ENCODE results near the gene ZNF865.
A peak's percentile ranks its signal among the peaks of the same experiment; 100 is the strongest.

ZNF865 gene

GRCh38 chr19:55611983-55612645 lies 6.7 kb downstream of the ZNF865 start:
- peaks cover 42% of the 10 kb centered on the region for H3K4me1 Mint-ChIP-seq
- no peak overlapping the region for H3K4me3 Mint-ChIP-seq
- peak overlapping the region; percentile 55 for H3K27ac Mint-ChIP-seq
- H3K9me3 Mint-ChIP-seq, result no peaks in the 10 kb centered on the region
- no peaks in the 10 kb centered on the region for H3K27me3 Mint-ChIP-seq
- H3K36me3 Mint-ChIP-seq, result peaks cover 9% of the 10 kb centered on the region

- Mint-ChIP-seq H3K36me3 (peaks cover 12% of the 10 kb centered on the region), H3K27me3 (no peaks in the 10 kb centered on the region), H3K9me3 (no peaks in the 10 kb centered on the region), H3K27ac (no peak overlapping the region), H3K4me1 (peaks cover 32% of the 10 kb centered on the region), H3K4me3 (no peak overlapping the region)
These were observed 7.9 kb downstream of the ZNF865 start for GRCh38 chr19:55613396-55613795.

DNA sequence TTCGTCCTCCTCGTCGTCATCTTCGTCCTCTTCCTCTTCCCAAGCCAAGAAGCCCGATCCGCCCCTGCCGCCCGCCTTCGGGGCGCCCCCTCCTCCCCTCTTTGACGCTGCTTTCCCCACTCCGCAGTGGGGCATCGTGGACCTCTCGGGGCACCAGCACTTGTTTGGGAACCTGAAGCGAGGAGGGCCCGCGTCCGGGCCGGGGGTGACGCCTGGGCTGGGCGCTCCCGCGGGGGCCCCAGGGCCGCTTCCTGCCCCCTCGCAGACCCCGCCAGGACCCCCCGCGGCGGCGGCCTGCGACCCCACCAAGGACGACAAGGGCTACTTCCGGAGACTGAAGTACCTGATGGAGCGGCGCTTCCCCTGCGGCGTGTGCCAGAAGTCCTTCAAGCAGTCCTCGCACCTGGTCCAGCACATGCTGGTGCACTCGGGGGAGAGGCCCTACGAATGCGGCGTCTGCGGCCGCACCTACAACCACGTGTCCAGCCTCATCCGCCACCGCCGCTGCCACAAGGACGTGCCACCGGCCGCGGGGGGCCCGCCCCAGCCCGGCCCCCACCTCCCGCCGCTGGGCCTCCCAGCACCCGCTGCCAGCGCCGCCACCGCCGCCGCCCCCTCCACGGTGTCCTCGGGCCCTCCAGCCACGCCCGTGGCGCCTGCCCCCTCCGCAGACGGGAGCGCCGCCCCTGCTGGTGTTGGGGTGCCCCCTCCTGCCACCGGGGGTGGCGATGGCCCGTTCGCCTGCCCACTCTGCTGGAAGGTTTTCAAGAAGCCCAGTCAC lies 8.7 kb downstream of the ZNF865 start:
- H3K4me1 Mint-ChIP-seq, result peaks cover 27% of the 10 kb centered on the region
- H3K36me3 Mint-ChIP-seq, result peaks cover 10% of the 10 kb centered on the region
- no peaks in the 10 kb centered on the region for H3K9me3 Mint-ChIP-seq
- H3K27ac Mint-ChIP-seq, result no peak overlapping the region
- H3K4me3 Mint-ChIP-seq, result no peak overlapping the region
- no peaks in the 10 kb centered on the region for H3K27me3 Mint-ChIP-seq

- Mint-ChIP-seq H3K9me3 (no peaks in the 10 kb centered on the region), H3K4me1 (peaks cover 24% of the 10 kb centered on the region), H3K36me3 (peaks cover 9% of the 10 kb centered on the region), H3K27ac (no peak overlapping the region), H3K27me3 (no peaks in the 10 kb centered on the region), H3K4me3 (no peak overlapping the region)
These were observed 9.5 kb downstream of the ZNF865 start for GRCh38 chr19:55614711-55615542.

- no peaks in the 10 kb centered on the region for H3K9me3 Mint-ChIP-seq
- H3K4me1 Mint-ChIP-seq, result peaks cover 31% of the 10 kb centered on the region
- no peak overlapping the region for H3K27ac Mint-ChIP-seq
- no peak overlapping the region for H3K4me3 Mint-ChIP-seq
- peaks cover 8% of the 10 kb centered on the region for H3K36me3 Mint-ChIP-seq
- H3K27me3 Mint-ChIP-seq, result no peaks in the 10 kb centered on the region
These were observed 10.3 kb downstream of the ZNF865 start for GRCh38 chr19:55615543-55616394.

DNA sequence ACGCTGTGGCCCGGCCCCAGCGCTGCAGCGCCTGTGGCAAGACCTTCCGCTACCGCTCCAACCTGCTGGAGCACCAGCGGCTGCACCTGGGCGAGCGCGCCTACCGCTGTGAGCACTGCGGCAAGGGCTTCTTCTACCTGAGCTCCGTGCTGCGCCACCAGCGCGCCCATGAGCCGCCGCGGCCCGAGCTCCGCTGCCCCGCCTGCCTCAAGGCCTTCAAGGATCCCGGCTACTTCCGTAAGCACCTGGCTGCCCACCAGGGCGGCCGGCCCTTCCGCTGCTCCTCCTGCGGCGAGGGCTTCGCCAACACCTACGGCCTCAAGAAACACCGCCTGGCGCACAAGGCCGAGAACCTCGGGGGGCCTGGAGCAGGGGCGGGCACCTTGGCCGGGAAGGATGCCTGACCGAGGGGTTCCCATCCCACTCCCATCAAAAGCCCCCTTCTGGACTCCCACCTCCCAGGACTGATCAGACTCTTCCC lies 11.0 kb downstream of the ZNF865 start:
- Mint-ChIP-seq H3K4me1 (peaks cover 36% of the 10 kb centered on the region), H3K9me3 (no peaks in the 10 kb centered on the region), H3K27me3 (no peaks in the 10 kb centered on the region), H3K27ac (no peak overlapping the region), H3K36me3 (peaks cover 8% of the 10 kb centered on the region), H3K4me3 (no peak overlapping the region)

GRCh38 chr19:55617426-55617825 lies 12.0 kb downstream of the ZNF865 start:
- Mint-ChIP-seq H3K4me1 (peaks cover 26% of the 10 kb centered on the region), H3K36me3 (peaks cover 8% of the 10 kb centered on the region), H3K4me3 (no peak overlapping the region), H3K9me3 (no peaks in the 10 kb centered on the region), H3K27me3 (no peaks in the 10 kb centered on the region), H3K27ac (peak overlapping the region; percentile 55)

DNA sequence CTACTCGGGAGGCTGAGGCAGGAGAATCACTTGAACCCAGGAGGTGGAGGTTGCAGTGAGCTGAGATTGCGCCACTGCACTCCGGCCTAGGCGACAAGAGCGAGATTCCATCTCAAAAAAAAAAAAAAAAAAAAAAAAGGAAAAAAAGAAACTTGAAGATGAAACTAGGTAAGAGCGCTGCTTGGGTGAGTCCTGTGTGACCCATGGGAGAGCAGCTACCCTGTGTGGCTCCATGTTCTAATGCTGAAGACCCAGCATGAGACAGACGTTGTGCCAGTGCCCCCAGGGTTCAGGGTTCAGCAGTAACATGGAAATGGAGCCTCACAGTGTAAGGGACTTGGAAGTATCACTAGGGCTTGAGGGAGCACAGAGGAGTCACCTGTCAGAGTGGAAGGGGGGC lies 13.0 kb downstream of the ZNF865 start:
- Mint-ChIP-seq H3K4me3 (no peak overlapping the region), H3K4me1 (peaks cover 22% of the 10 kb centered on the region), H3K27me3 (no peaks in the 10 kb centered on the region), H3K9me3 (no peaks in the 10 kb centered on the region), H3K27ac (no peak overlapping the region), H3K36me3 (peaks cover 4% of the 10 kb centered on the region)

- no peak overlapping the region for H3K27ac Mint-ChIP-seq
These were observed 13.8 kb downstream of the ZNF865 start for GRCh38 chr19:55619286-55619685.

GRCh38 chr19:55620410-55621204 lies 15.2 kb downstream of the ZNF865 start:
- peaks cover 37% of the 10 kb centered on the region for H3K4me1 Mint-ChIP-seq
- no peak overlapping the region for H3K4me3 Mint-ChIP-seq
- H3K36me3 Mint-ChIP-seq, result peaks cover 5% of the 10 kb centered on the region
- peak overlapping the region; percentile 30 for H3K27ac Mint-ChIP-seq
- H3K9me3 Mint-ChIP-seq, result no peaks in the 10 kb centered on the region
- H3K27me3 Mint-ChIP-seq, result no peaks in the 10 kb centered on the region

More at GRCh38 chr19:55619286-55619685, 13.8 kb downstream of the ZNF865 start:
- peaks cover 28% of the 10 kb centered on the region for H3K4me1 Mint-ChIP-seq
- no peaks in the 10 kb centered on the region for H3K9me3 Mint-ChIP-seq
- H3K4me3 Mint-ChIP-seq, result no peak overlapping the region
- H3K36me3 Mint-ChIP-seq, result peaks cover 6% of the 10 kb centered on the region
- no peaks in the 10 kb centered on the region for H3K27me3 Mint-ChIP-seq

DNA sequence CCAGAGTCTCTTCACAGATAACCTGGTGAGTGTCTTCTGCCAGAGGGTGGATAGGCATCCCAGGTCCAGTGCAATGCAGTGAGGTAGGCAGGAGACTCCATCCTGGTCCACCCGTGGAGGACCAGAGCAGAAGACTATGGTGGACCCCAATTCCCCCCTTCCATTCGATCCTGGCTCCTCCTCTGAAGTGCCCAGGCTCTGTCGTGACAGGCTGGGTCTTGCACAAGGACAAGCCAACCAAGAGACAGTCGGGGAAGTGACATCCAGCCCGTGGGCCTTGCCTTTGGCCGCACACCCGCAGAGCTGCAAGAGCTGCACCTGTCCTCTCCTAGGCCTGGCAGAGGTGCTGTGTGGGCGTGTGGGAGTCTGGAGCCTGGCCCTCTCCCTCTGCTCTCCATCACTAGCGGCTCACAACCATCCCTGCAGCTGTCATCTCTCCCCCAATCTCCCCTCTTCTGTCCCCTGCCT lies 15.8 kb downstream of the ZNF865 start:
- Mint-ChIP-seq H3K4me1 (peaks cover 42% of the 10 kb centered on the region), H3K4me3 (no peak overlapping the region), H3K27ac (no peak overlapping the region), H3K36me3 (peaks cover 5% of the 10 kb centered on the region), H3K9me3 (no peaks in the 10 kb centered on the region), H3K27me3 (no peaks in the 10 kb centered on the region)

DNA sequence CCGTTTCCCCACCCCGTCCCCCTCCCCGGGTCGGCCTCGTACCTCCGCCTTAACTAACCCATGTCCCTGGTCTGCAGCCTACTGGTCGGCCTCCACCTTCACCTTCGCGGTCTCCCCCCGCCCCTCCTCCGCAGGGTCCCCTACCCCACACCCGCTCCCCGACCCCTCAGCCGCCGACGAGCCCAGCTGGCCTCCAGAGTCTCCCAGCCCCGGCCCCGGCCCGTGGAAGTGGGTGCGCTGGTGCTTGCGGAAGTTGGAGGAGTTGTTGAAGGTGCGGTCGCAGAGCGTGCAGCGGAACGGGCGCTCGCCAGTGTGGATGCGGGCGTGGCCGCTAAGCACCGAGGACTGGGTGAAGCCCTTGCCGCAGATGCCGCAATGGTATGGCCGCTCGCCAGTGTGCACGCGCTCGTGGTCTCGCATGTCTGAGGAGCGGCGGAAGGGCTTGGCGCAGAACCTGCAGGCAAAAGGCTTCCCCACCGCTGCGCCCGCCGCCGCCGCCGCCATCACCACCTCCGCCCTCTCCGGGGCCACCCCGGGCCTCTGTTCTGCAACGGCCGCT lies 16.3 kb downstream of the ZNF865 start:
- no peak overlapping the region for H3K27ac Mint-ChIP-seq
- H3K4me1 Mint-ChIP-seq, result peaks cover 47% of the 10 kb centered on the region
- no peaks in the 10 kb centered on the region for H3K27me3 Mint-ChIP-seq
- H3K36me3 Mint-ChIP-seq, result peaks cover 5% of the 10 kb centered on the region
- H3K9me3 Mint-ChIP-seq, result no peaks in the 10 kb centered on the region
- H3K4me3 Mint-ChIP-seq, result no peak overlapping the region

DNA sequence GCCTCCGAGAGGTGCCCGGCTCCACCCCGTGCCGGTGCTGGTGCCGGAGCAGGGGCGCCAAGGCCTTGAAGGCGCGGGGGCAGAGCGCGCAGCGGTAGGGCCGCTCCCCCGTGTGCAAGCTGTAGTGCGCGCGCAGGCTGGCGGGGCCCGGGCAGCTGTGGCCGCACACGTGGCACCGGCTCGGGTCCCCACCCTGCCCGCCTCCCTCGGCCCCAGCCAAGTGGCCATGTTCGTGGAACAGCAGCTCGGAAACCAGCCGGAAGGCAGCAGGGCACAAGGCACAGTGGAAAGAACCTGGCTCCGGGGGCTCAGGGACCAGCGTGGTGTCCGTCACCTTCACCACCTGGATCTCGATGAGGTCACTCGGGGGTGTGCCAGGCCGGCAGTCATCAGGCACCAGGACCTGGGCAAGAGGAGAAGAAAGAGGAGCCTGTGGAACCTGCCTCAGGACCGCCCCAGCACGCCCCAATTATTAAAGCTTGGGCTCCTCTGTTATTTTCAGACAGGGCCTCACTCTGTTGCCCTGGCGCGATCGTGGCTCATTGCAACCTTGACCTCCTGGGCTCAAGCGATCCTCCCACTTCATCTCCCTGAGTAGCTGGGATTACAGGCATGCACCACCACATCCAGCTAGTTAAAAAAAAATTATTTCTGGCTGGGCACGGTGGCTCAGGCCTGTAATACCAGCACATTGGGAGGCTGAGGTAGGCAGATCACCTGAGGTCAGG lies 17.0 kb downstream of the ZNF865 start:
- Mint-ChIP-seq H3K27me3 (no peaks in the 10 kb centered on the region), H3K4me3 (no peak overlapping the region), H3K36me3 (peaks cover 3% of the 10 kb centered on the region), H3K27ac (no peak overlapping the region), H3K4me1 (peaks cover 51% of the 10 kb centered on the region), H3K9me3 (no peaks in the 10 kb centered on the region)

Data from activated naive CD4-positive, alpha-beta T cell treated with anti-CD3 and anti-CD28 coated beads, Interleukin-2, amount 50 U/mL, for 24 hours (primary cell).